Mucosa of gallbladder (tissue), 1 donor: ENCODE data around the gene SPDYE4. TPM values are rescaled to one million over a fixed set of nuclear protein-coding genes. Genes with fewer than 3 reads are reported as not detected.

Source experiments
- DNase-seq: peaks from one replicate; pipeline ENCODE4 v3.0.0-alpha.2; 2020; ENCODE audit warnings: low spot score
- total RNA-seq: library from RNA; stranded (reverse); gene quantifications from one replicate; pipeline ENCODE4 v1.2.1, GENCODE V29; 2021
- donor health status: DM: no; HTN: no; CAD: no.

Gene SPDYE4
- total RNA-seq, 1 donor from 2014 or later, result not detected

GRCh38 chr17:8785547-8786413, 27.4 kb upstream of the SPDYE4 start:
- DNase-seq, result peak; percentile 75

- DNase-seq, result no peak
These were observed 23.8 kb upstream of the SPDYE4 start for GRCh38 chr17:8782176-8782575.

DNA sequence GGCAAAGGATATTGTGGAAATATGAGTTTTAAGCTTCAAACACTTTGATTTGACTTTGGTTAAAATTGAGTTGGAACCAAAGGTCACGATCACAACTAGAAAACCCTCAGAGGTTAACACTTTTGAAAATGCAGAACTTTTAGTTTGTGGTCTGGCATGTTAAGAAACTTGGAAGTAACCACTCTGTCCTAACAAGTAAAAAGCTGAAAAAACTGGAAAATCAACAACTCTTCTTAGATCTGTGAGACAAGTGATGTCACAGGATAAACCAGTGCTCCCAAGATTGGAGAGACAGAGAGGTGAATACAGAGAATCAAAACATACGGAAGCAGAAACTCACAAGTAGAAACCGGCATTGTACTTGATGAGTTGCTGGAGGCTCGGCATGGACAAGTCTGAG, 23.4 kb upstream of the SPDYE4 start:
- DNase-seq, result no peak

GRCh38 chr17:8776881-8777280, 18.5 kb upstream of the SPDYE4 start:
- DNase-seq, result no peak

DNA sequence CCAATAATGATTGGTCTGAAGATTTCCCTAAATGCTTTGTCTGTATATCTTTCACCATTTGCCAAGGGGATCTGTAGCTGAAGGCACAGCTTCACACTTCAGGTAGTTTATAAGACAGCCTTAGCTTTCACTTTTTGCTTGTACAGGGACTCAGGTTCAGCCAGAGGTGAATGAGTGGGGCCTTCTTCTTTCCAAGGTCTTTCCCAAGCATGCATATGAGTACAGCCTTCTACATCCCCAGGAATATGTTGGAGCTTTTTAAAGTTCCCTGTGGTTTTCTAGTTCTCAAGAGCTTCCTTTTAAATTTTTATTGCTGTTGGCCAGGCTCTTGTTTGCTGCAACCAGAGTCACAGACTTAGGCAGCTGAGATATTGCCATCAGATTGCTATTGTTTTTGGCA, 17.9 kb upstream of the SPDYE4 start:
- no peak for DNase-seq

GRCh38 chr17:8766731-8767130, 8.4 kb upstream of the SPDYE4 start:
- no peak for DNase-seq

DNA sequence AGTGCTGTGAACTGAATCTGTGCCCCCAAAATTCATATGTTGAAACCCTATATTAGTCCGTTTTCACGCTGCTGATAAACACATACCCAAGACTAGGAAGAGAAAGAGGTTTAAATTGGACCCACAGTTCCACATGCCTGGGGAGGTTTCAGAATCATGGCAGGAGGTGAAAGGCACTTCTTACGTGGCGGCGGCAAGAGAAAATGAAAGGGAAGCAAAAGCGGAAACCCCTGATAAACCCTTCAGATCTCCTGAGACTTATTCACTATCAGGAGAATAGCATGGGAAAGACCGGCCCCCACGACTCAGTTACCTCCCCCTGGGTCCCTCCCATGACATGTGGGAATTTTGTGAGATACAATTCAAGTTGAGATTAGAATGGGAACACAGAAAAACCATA, 3.7 kb upstream of the SPDYE4 start:
- DNase-seq, result no peak

- no peak for DNase-seq
These were observed 1.2 kb downstream of the SPDYE4 start for GRCh38 chr17:8757189-8757588.

- DNase-seq, result no peak
These were observed 2.6 kb downstream of the SPDYE4 start for GRCh38 chr17:8755590-8756255.

DNA sequence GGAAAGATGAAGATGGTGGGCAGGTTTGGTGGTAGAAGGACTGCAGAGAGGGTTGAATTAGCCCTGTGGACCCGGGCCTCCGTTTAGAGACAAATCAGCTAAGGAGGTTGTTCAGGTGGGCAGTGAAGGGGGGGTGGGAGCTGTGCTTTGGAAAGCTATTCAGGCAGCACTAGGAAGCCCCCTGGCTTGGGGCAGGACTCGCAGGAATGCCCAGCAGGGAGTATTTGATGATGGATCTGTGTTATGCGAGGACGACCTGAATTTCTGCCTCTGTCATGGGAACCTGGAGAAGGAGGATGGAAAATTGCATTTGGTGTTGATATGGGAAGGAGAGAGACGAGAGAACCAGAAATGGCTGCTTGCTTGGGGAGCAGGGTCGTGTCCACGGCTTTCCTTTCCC, 3.5 kb downstream of the SPDYE4 start:
- no peak for DNase-seq

- no peak for DNase-seq
These were observed 4.3 kb downstream of the SPDYE4 start for GRCh38 chr17:8753976-8754440.

GRCh38 chr17:8753136-8753975, 5.0 kb downstream of the SPDYE4 start:
- no peak for DNase-seq

- no peak for DNase-seq
These were observed 8.7 kb downstream of the SPDYE4 start for GRCh38 chr17:8749616-8750015.

- DNase-seq, result no peak
These were observed 10.6 kb downstream of the SPDYE4 start for GRCh38 chr17:8747742-8748141.

- DNase-seq, result no peak
These were observed 11.7 kb downstream of the SPDYE4 start for GRCh38 chr17:8746501-8747236.

- DNase-seq, result peak; percentile 63
These were observed 12.5 kb downstream of the SPDYE4 start for GRCh38 chr17:8745586-8746500.

DNA sequence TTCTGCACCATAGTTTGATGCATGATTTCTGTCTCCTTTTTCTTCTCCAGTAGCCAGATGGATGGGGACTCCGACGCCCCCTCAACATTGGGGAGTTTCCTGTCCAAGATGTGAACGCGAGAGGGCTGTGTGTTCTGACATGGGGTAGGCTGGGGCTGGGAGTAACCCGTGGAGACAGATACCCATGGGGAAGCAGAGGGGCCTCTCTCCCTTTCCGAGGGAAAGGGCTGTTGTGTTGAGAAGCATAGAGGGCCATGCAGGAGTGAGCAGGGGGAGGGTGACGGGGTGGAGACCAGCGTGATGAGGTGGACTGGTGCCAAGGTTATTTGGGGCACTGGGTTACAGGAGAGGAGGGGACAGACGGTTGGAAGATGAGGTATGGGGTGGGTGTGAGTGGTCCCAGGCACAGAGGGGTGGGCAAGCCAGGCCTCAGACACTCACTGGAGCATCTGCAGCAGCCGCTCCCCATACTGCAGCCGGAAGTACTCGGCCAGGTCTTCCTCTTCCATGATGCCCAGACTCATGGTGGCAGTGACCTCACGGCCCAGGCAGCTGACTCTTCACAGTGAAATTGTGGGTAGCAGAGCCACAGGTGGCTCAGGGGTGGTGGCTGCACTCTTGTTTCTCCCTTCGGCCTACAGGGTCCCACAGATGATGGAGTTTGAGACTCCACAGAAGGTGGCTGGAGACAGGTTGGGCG, 14.1 kb downstream of the SPDYE4 start:
- no peak for DNase-seq

GRCh38 chr17:8742819-8743218, 15.5 kb downstream of the SPDYE4 start:
- no peak for DNase-seq

DNA sequence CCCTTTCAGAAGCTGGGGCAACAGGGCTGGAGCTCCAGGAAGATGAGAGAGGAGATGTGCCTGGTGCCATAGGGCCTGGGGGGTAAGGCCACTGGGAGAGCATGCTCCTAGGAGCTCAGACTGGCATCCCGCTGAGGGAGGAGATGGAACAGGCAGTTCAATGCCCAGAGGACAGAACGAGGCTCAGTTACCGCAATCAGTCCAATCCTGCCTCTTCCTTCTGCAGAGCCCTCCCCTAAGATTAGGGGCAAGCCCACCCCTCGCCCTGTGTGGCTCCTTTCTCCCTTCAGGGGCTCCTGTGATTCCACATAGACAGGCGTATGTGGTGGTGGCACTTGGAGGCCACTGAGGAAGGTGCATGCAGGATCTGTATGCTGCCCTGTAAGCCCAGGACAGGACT, 16.1 kb downstream of the SPDYE4 start:
- DNase-seq, result no peak

- DNase-seq, result no peak
These were observed 16.6 kb downstream of the SPDYE4 start for GRCh38 chr17:8741771-8742170.
